ENCODE data around the gene IRGQ. TPM values are rescaled to one million over a fixed set of nuclear protein-coding genes. Genes with fewer than 3 reads are reported as not detected.

IRGQ gene
- total RNA-seq, 1 experiment from 2014 or later: 37.7 TPM

DNA sequence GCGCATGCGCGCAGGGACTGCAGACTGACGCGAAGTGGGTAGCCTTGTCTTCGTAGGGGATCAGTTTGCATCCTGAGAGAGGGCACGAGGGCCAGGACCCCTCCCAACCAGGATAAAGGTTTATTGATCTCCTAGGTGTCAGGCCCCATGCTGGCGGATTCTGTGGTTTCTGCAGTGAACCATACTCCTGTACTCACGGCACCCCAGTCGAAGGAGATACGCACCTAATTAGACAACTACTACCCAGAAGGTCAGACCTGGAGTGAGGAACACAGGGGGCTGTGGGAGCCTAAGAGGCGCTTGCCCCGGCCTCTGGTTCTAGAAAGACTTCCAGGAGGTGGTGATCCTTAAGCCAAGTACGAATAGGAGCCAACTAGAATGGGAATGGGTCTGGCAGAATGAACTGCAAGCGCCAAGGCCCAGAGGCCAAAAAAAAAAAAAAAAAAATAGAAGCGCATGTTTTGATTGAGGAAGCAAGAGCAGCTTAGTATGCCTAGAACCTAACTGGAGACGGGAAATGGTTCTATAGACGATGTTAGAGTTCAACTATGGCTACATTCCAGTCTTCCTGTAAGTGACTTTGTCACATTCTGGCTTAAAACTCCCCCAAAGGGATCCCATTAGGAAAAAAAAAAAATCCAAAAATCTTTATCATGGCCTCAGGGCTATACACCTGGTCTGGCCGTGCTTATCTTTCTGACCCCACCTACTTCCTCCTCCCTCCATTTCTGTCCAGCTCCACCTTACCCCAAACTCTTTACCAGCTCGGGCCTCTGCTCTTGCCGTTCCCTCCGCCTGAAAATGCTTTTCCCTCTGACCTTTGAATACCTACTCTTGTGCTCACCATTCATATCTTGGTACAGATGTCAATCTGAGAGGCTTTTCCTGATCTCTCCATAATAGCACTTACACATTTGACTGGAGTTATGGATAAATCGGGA lies 24.4 kb upstream of the IRGQ start:
- BruUV-seq (replicated peaks): TSS peak; percentile 73
- ChIA-PET CTCF (interaction anchor here (0.9 kb wide), 1 partner anchor 101 kb away, joined by 3 read pairs; no protein-coding TSS in a partner anchor), POLR2A (ENCODE audit: low non-redundant PET) (no interaction called here)
- H3K9me3 ChIP-seq (ENCODE audit: low read depth, low read length, poor library complexity, severe bottlenecking): no peaks in the 10 kb centered on the region
- no peak for DNase-seq (ENCODE audit: low spot score)
- peak overlapping the region; percentile 60 for H3K4me3 ChIP-seq (ENCODE audit: low read depth, low read length, poor library complexity, severe bottlenecking)
- peak overlapping the region; percentile 96 for H3K27ac ChIP-seq (ENCODE audit: low read depth, low read length, poor library complexity, severe bottlenecking)
- H3K27me3 ChIP-seq (replicated peaks; ENCODE audit: insufficient read depth, low read depth, low read length, poor library complexity): no peaks in the 10 kb centered on the region
- no peak for TF ChIP-seq EZH2 (IDR thresholded peaks at IDR 0.05; ENCODE audit: borderline replicate concordance, low read depth, low read length, poor library complexity, severe bottlenecking)
- TF ChIP-seq, protein P1, sequence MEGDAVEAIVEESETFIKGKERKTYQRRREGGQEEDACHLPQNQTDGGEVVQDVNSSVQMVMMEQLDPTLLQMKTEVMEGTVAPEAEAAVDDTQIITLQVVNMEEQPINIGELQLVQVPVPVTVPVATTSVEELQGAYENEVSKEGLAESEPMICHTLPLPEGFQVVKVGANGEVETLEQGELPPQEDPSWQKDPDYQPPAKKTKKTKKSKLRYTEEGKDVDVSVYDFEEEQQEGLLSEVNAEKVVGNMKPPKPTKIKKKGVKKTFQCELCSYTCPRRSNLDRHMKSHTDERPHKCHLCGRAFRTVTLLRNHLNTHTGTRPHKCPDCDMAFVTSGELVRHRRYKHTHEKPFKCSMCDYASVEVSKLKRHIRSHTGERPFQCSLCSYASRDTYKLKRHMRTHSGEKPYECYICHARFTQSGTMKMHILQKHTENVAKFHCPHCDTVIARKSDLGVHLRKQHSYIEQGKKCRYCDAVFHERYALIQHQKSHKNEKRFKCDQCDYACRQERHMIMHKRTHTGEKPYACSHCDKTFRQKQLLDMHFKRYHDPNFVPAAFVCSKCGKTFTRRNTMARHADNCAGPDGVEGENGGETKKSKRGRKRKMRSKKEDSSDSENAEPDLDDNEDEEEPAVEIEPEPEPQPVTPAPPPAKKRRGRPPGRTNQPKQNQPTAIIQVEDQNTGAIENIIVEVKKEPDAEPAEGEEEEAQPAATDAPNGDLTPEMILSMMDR (conservative IDR thresholded peaks at IDR 0.05; ENCODE audit: low read depth, low read length): no peak
- intact Hi-C loops (cut with micrococcal nuclease; ENCODE audit: unreplicated experiment): no loop called here
- H3K4me1 ChIP-seq (ENCODE audit: insufficient read depth, low read length, poor library complexity, severe bottlenecking): peaks cover 9% of the 10 kb centered on the region
- peaks cover 6% of the 10 kb centered on the region for H3K36me3 ChIP-seq (ENCODE audit: insufficient read depth, low read length, poor library complexity, severe bottlenecking)

DNA sequence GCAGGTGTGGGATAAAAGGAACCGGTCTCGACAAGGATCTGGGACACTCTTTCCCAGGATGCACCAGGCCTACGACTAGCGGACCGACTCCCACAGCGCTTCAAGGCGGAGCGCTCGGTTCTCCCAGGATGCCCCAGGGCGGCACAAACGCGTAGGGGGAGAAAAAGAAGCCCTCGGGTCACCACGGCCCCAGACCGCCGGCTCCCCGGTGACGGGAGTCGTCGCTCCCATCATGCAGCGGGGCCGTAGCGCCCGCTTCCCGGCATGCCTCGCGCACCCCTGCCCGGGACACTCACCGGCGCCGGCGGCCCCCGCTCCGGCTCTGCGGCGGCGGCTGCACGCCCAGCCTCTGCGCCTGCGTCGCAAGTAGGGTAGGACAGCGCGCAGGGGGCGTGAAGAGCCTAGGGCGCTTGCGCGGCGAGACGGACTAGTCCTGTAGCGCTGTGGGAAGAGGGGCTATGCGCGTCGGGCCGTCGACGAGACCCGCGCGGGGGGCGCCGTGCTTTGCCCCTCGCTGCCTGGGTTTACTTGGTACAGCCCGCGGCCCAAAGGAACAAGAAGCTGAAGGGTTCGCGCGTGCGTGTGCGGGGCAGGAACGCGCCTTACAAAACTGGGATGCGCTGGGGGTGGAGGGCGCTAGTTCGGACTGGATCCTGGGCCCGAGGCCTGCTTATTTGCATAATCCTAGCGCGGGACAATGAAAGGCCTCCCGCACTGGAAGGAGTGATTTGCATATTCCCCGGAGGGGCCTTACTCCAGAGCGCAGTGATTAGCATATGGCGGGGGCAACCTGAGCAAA lies 23.5 kb upstream of the IRGQ start, which contains the start of gene ZNF428:
Gene ZNF428, minus strand, starts transcription at position 368 of the 799 bp plus-strand sequence. CDS start 5,325 bp downstream, outside the sequence.
- ChIA-PET POLR2A (ENCODE audit: low non-redundant PET) (no interaction called here), CTCF (interaction anchor here (0.9 kb wide), 1 partner anchor 102 kb away, joined by 3 read pairs; no protein-coding TSS in a partner anchor)
- DNase-seq (ENCODE audit: low spot score): peak; percentile 98
- no TSS peak for BruUV-seq (replicated peaks)
- TF ChIP-seq, protein P1 (conservative IDR thresholded peaks at IDR 0.05; ENCODE audit: low read depth, low read length): no peak
- no peak for TF ChIP-seq EZH2 (IDR thresholded peaks at IDR 0.05; ENCODE audit: borderline replicate concordance, low read depth, low read length, poor library complexity, severe bottlenecking)
- H3K27ac ChIP-seq (ENCODE audit: low read depth, low read length, poor library complexity, severe bottlenecking): peak within 1 kb of the TSS; percentile 96
- peaks cover 9% of the 10 kb centered on the region for H3K4me1 ChIP-seq (ENCODE audit: insufficient read depth, low read length, poor library complexity, severe bottlenecking)
- intact Hi-C loops (cut with micrococcal nuclease; ENCODE audit: unreplicated experiment): loop anchor here (1.0 kb wide), 1 partner anchor 23 kb away; the partner anchor contains the start of genes IRGQ and ZNF576
- H3K4me3 ChIP-seq (ENCODE audit: low read depth, low read length, poor library complexity, severe bottlenecking): peak within 1 kb of the TSS; percentile 60
- no peaks in the 10 kb centered on the region for H3K9me3 ChIP-seq (ENCODE audit: low read depth, low read length, poor library complexity, severe bottlenecking)
- H3K27me3 ChIP-seq (replicated peaks; ENCODE audit: insufficient read depth, low read depth, low read length, poor library complexity): no peaks in the 10 kb centered on the region
- peaks cover 4% of the 10 kb centered on the region for H3K36me3 ChIP-seq (ENCODE audit: insufficient read depth, low read length, poor library complexity, severe bottlenecking)

DNA sequence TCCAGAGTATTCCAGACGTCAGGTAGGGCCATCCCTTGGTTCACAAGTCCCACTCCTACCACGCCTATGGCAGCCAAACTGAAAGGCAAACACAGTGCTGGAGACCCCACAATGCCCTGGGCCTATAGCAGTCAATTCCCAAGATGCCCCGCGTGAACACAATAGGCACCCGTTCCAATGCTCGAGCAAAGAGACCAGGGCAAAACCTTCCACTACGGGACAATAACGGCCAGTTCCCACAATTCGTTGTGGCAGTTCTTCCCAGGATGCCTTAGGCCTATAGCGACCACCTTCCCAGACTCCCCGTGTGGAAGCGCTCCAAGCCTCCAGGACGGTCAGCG lies 23.0 kb upstream of the IRGQ start:
- POLR2A ChIA-PET (ENCODE audit: low non-redundant PET): no interaction called here
- DNase-seq (ENCODE audit: low spot score): peak; percentile 84
- H3K36me3 ChIP-seq (ENCODE audit: insufficient read depth, low read length, poor library complexity, severe bottlenecking): no peaks in the 10 kb centered on the region

More for the DNA sequence above, 23.0 kb upstream of the IRGQ start:
- Histone ChIP-seq H3K27me3 (replicated peaks; ENCODE audit: insufficient read depth, low read depth, low read length, poor library complexity) (no peaks in the 10 kb centered on the region), H3K4me1 (ENCODE audit: insufficient read depth, low read length, poor library complexity, severe bottlenecking) (peaks cover 9% of the 10 kb centered on the region), H3K4me3 (ENCODE audit: low read depth, low read length, poor library complexity, severe bottlenecking) (peak overlapping the region; percentile 60), H3K27ac (ENCODE audit: low read depth, low read length, poor library complexity, severe bottlenecking) (peak overlapping the region; percentile 96), H3K9me3 (ENCODE audit: low read depth, low read length, poor library complexity, severe bottlenecking) (no peaks in the 10 kb centered on the region)
- intact Hi-C loops (cut with micrococcal nuclease; ENCODE audit: unreplicated experiment): loop anchor here (1.0 kb wide), 1 partner anchor 23 kb away; the partner anchor contains the start of genes IRGQ and ZNF576
- TSS peak; percentile 60 for BruUV-seq (replicated peaks)
- CTCF ChIA-PET: no interaction called here
- TF ChIP-seq EZH2 (IDR thresholded peaks at IDR 0.05; ENCODE audit: borderline replicate concordance, low read depth, low read length, poor library complexity, severe bottlenecking): no peak
- TF ChIP-seq, protein P1 (conservative IDR thresholded peaks at IDR 0.05; ENCODE audit: low read depth, low read length): no peak
